GM18498 (cell line): Measurements from ENCODE around the gene IGFLR1.

Experiments used
- ATAC-seq: cut with Tn5 transposase; IDR thresholded peaks from one replicate; pipeline ENCODE4 v1.9.1; 2021; ENCODE audit warnings: mild to moderate bottlenecking, moderate library complexity; ENCODE audit not compliant: unreplicated experiment

IGFLR1 gene

GRCh38 chr19:35740423-35741202, 1.6 kb downstream of the IGFLR1 start:
- ATAC-seq: peak; percentile 59

- ATAC-seq: peak; percentile 21
Observed at GRCh38 chr19:35740108-35740422, 2.2 kb downstream of the IGFLR1 start.

- no peak for ATAC-seq
Observed at GRCh38 chr19:35739275-35740107, 2.8 kb downstream of the IGFLR1 start.

- ATAC-seq: no peak
Observed at GRCh38 chr19:35738887-35739229, 3.4 kb downstream of the IGFLR1 start.

GRCh38 chr19:35738021-35738886, 4.0 kb downstream of the IGFLR1 start:
- ATAC-seq: no peak

GRCh38 chr19:35736913-35737886, 5.1 kb downstream of the IGFLR1 start:
- no peak for ATAC-seq

- no peak for ATAC-seq
Observed at GRCh38 chr19:35734889-35735288, 7.4 kb downstream of the IGFLR1 start.

GRCh38 chr19:35734273-35734672, 8.0 kb downstream of the IGFLR1 start:
- ATAC-seq: no peak

GRCh38 chr19:35733180-35734125, 8.8 kb downstream of the IGFLR1 start:
- ATAC-seq: no peak

GRCh38 chr19:35732540-35733179, 9.6 kb downstream of the IGFLR1 start:
- no peak for ATAC-seq

- no peak for ATAC-seq
Observed at GRCh38 chr19:35731779-35732405, 10.4 kb downstream of the IGFLR1 start.

GRCh38 chr19:35731353-35731752, 10.9 kb downstream of the IGFLR1 start:
- ATAC-seq: no peak

- no peak for ATAC-seq
Observed at GRCh38 chr19:35730326-35730725, 11.9 kb downstream of the IGFLR1 start.

- no peak for ATAC-seq
Observed at GRCh38 chr19:35729763-35730162, 12.5 kb downstream of the IGFLR1 start.

- ATAC-seq: no peak
Observed at GRCh38 chr19:35729021-35729420, 13.2 kb downstream of the IGFLR1 start.

GRCh38 chr19:35727956-35728706, 14.1 kb downstream of the IGFLR1 start:
- no peak for ATAC-seq
